Upper lobe of left lung (tissue), 6 donors: ENCODE data around the gene ARHGAP20. TPM values are rescaled to one million over a fixed set of nuclear protein-coding genes. Genes with fewer than 3 reads are reported as not detected.

Source experiments
- ATAC-seq, 2 donors: fragments of 200-7000 bp; cut with Tn5 transposase; one replicate each; pipeline ENCODE4 v1.9.1; 2022; ENCODE audit warnings: mild to moderate bottlenecking in 2 of 2, moderate library complexity in 2 of 2; ENCODE audit not compliant: low FRiP score in 2 of 2
- DNase-seq, 2 donors: peaks; one replicate each; pipeline ENCODE4 v3.0.0-alpha.2; 2019 to 2020
- H3K27ac ChIP-seq, 4 donors: fragments of 200-600 bp; sonication (generic); one replicate each; pipeline ENCODE4 v1.5.1; 2016 to 2019
- H3K27me3 ChIP-seq, 4 donors: fragments of 200-600 bp; sonication (generic); one replicate each; pipeline ENCODE4 v1.5.1; 2017 to 2019
- H3K36me3 ChIP-seq, 4 donors: fragments of 200-600 bp; sonication (generic); one replicate each; pipeline ENCODE4 v1.5.1; 2016 to 2019
- H3K4me1 ChIP-seq, 4 donors: fragments of 200-600 bp; sonication (generic); one replicate each; pipeline ENCODE4 v1.5.1; 2018 to 2019
- H3K4me3 ChIP-seq, 4 donors: fragments of 200-600 bp; sonication (generic); one replicate each; pipeline ENCODE4 v1.5.1; 2017 to 2019; ENCODE audit warnings: mild to moderate bottlenecking in 2 of 4, moderate library complexity in 1 of 4
- H3K9me3 ChIP-seq, 4 donors: fragments of 200-600 bp; sonication (generic); one replicate each; pipeline ENCODE4 v1.5.1; 2018 to 2019
- EP300 ChIP-seq, 4 donors: sonication (generic); formaldehyde crosslinking; IDR thresholded peaks; one replicate each; pipeline ENCODE4 v1.5.1; 2017; ENCODE audit warnings: antibody characterized with exemption in 4 of 4, control low read depth in 2 of 4
- POLR2A ChIP-seq, 4 donors: fragments of 450-650 bp; IDR thresholded peaks; one replicate each; pipeline ENCODE4 v1.5.1; 2016 to 2017; ENCODE audit warnings: antibody characterized with exemption in 4 of 4, mild to moderate bottlenecking in 2 of 4
- POLR2AphosphoS5 ChIP-seq, 2 donors: sonication (generic); formaldehyde crosslinking; IDR thresholded peaks; one replicate each; pipeline ENCODE4 v1.5.1; 2017; ENCODE audit warnings: antibody characterized with exemption in 2 of 2
- WGBS, 2 donors: methylation state at CpG; one replicate each; pipeline ENCODE4 v1.1.5; 2017 to 2018; 5-methylcytosine and 5-hydroxymethylcytosine counted together
- total RNA-seq, 6 donors: library from RNA; depleted of rRNA in 4 of 6; stranded (reverse); fragments of >200 nt in 4 of 6; gene quantifications; one replicate each; pipeline versions ENCODE4 v1.1.0 to v1.2.1, GENCODE V29; 2016 to 2021
- TF ChIP-seq, protein P1 (sequence below), 6 experiments: fragments of 450-650 bp in 4 of 6; fragments of 200-600 bp in 2 of 6; sonication (generic) in 2 of 6; IDR thresholded peaks; one replicate each; pipeline ENCODE4 v1.5.1; 2016 to 2019; ENCODE audit warnings: antibody characterized with exemption in 6 of 6
- donor health status: DM: no; HTN: no; CAD: no; lungs with moderate emphysema.
- donor health status: DM: no; HTN: yes; CAD: no; lungs with severe emphysema.

Gene ARHGAP20
- total RNA-seq, 6 donors from 2014 or later = 4.3 to 7.4 (median 5.5) TPM

GRCh38 chr11:110720431-110721275 lies 8.4 kb upstream of the ARHGAP20 start:
- TF ChIP-seq EP300 (IDR thresholded peaks at IDR 0.05) (no peak), POLR2A (IDR thresholded peaks at IDR 0.05) (no peak), POLR2AphosphoS5 (IDR thresholded peaks at IDR 0.05) (no peak)
- TF ChIP-seq, protein P1, sequence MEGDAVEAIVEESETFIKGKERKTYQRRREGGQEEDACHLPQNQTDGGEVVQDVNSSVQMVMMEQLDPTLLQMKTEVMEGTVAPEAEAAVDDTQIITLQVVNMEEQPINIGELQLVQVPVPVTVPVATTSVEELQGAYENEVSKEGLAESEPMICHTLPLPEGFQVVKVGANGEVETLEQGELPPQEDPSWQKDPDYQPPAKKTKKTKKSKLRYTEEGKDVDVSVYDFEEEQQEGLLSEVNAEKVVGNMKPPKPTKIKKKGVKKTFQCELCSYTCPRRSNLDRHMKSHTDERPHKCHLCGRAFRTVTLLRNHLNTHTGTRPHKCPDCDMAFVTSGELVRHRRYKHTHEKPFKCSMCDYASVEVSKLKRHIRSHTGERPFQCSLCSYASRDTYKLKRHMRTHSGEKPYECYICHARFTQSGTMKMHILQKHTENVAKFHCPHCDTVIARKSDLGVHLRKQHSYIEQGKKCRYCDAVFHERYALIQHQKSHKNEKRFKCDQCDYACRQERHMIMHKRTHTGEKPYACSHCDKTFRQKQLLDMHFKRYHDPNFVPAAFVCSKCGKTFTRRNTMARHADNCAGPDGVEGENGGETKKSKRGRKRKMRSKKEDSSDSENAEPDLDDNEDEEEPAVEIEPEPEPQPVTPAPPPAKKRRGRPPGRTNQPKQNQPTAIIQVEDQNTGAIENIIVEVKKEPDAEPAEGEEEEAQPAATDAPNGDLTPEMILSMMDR (IDR thresholded peaks at IDR 0.05) = no peak
- Histone ChIP-seq H3K27ac (peak overlapping the region in 1 of 4 donors; percentile 7), H3K27me3 (no peaks in the 10 kb centered on the region), H3K4me3 (no peak overlapping the region), H3K9me3 (no peaks in the 10 kb centered on the region), H3K4me1 (peaks cover 0 to 5% (median 0%) of the 10 kb centered on the region in 4 donors), H3K36me3 (no peaks in the 10 kb centered on the region)
- DNase-seq (no peak), ATAC-seq (peak; percentile 55 to 76)
- WGBS, 2 donors = 47 to 57% methylated on average over 3 of the region's 3 CpGs

- no peak overlapping the region for H3K4me3 ChIP-seq
- H3K27me3 ChIP-seq = peaks cover 0 to 6% (median 0%) of the 10 kb centered on the region in 4 donors
- no peaks in the 10 kb centered on the region for H3K36me3 ChIP-seq
- TF ChIP-seq, protein P1 (IDR thresholded peaks at IDR 0.05) = no peak
- TF ChIP-seq POLR2AphosphoS5 (IDR thresholded peaks at IDR 0.05) (no peak), POLR2A (IDR thresholded peaks at IDR 0.05) (no peak), EP300 (IDR thresholded peaks at IDR 0.05) (no peak)
- ATAC-seq (no peak), DNase-seq (no peak)
- no peak overlapping the region for H3K27ac ChIP-seq
- H3K9me3 ChIP-seq = no peaks in the 10 kb centered on the region
- H3K4me1 ChIP-seq = peaks cover 3 to 21% (median 16%) of the 10 kb centered on the region in 4 donors
- 94 to 100% methylated on average over 2 of the region's 2 CpGs for WGBS, 2 donors
Measured at GRCh38 chr11:110716361-110716760, 4.1 kb upstream of the ARHGAP20 start.

GRCh38 chr11:110715541-110715940 lies 3.3 kb upstream of the ARHGAP20 start:
- Histone ChIP-seq H3K36me3 (no peaks in the 10 kb centered on the region), H3K27ac (no peak overlapping the region), H3K27me3 (peaks cover 0 to 10% (median 0%) of the 10 kb centered on the region in 4 donors), H3K4me1 (peaks cover 3 to 29% (median 22%) of the 10 kb centered on the region in 4 donors), H3K9me3 (no peaks in the 10 kb centered on the region), H3K4me3 (no peak overlapping the region)
- TF ChIP-seq, protein P1 (IDR thresholded peaks at IDR 0.05) = no peak
- TF ChIP-seq EP300 (IDR thresholded peaks at IDR 0.05) (no peak), POLR2A (IDR thresholded peaks at IDR 0.05) (no peak), POLR2AphosphoS5 (IDR thresholded peaks at IDR 0.05) (no peak)
- WGBS, 2 donors = 39 to 41% methylated on average over 1 of the region's 1 CpG
- ATAC-seq (no peak), DNase-seq (no peak)

GRCh38 chr11:110713449-110713776 lies 1.2 kb upstream of the ARHGAP20 start:
- 12 to 23% methylated on average over 9 of the region's 9 CpGs for WGBS, 2 donors

More at GRCh38 chr11:110713449-110713776, 1.2 kb upstream of the ARHGAP20 start:
- TF ChIP-seq, protein P1 (IDR thresholded peaks at IDR 0.05) = no peak
- TF ChIP-seq POLR2AphosphoS5 (IDR thresholded peaks at IDR 0.05) = no peak
- TF ChIP-seq POLR2A (IDR thresholded peaks at IDR 0.05) = no peak
- no peak for TF ChIP-seq EP300 (IDR thresholded peaks at IDR 0.05)
- no peaks in the 10 kb centered on the region for H3K9me3 ChIP-seq
- no peak for DNase-seq
- peak overlapping the region in 1 of 4 donors; percentile 60 for H3K27ac ChIP-seq
- ATAC-seq = no peak
- peak overlapping the region in 3 of 4 donors; percentile 61 to 81 (median 74) for H3K4me3 ChIP-seq
- H3K4me1 ChIP-seq = peaks cover 3 to 31% (median 24%) of the 10 kb centered on the region in 4 donors
- H3K36me3 ChIP-seq = no peaks in the 10 kb centered on the region
- H3K27me3 ChIP-seq = peaks cover 0 to 10% (median 0%) of the 10 kb centered on the region in 4 donors
